Mesodermal cell (in vitro differentiated cells): ENCODE data around the gene ZNF610.

Source experiments
- H3K27ac ChIP-seq: 2 replicates; pipeline ENCODE4 v1.7.0; 2013; ENCODE audit warnings: mild to moderate bottlenecking, low read depth, low read length, moderate library complexity; ENCODE audit not compliant: severe bottlenecking
- H3K36me3 ChIP-seq: 2 replicates; pipeline ENCODE4 v1.7.1; 2013; ENCODE audit warnings: mild to moderate bottlenecking, low read length, moderate library complexity; ENCODE audit not compliant: control insufficient read depth, insufficient read depth
- H3K4me1 ChIP-seq: one replicate; pipeline ENCODE4 v1.7.1; 2013; ENCODE audit warnings: mild to moderate bottlenecking, low read length; ENCODE audit not compliant: insufficient read depth, control insufficient read depth, poor library complexity, severe bottlenecking
- H3K4me3 ChIP-seq: 2 replicates; pipeline ENCODE4 v1.7.0; 2013; ENCODE audit warnings: low read length, control low read depth, mild to moderate bottlenecking; ENCODE audit not compliant: insufficient read depth, poor library complexity, severe bottlenecking; ENCODE audit errors: extremely low read depth
- H3K9me3 ChIP-seq: 2 replicates; pipeline ENCODE4 v1.7.1; 2013; ENCODE audit warnings: mild to moderate bottlenecking, low read length, moderate library complexity; ENCODE audit not compliant: control insufficient read depth
- WGBS, 2 experiments: methylation state at CpG; one replicate each; pipeline ENCODE4 v1.1.5; 2013; ENCODE audit warnings: missing lambda C conversion rate in 2 of 2; ENCODE audit not compliant: insufficient coverage in 2 of 2; 5-methylcytosine and 5-hydroxymethylcytosine counted together

Gene ZNF610

DNA sequence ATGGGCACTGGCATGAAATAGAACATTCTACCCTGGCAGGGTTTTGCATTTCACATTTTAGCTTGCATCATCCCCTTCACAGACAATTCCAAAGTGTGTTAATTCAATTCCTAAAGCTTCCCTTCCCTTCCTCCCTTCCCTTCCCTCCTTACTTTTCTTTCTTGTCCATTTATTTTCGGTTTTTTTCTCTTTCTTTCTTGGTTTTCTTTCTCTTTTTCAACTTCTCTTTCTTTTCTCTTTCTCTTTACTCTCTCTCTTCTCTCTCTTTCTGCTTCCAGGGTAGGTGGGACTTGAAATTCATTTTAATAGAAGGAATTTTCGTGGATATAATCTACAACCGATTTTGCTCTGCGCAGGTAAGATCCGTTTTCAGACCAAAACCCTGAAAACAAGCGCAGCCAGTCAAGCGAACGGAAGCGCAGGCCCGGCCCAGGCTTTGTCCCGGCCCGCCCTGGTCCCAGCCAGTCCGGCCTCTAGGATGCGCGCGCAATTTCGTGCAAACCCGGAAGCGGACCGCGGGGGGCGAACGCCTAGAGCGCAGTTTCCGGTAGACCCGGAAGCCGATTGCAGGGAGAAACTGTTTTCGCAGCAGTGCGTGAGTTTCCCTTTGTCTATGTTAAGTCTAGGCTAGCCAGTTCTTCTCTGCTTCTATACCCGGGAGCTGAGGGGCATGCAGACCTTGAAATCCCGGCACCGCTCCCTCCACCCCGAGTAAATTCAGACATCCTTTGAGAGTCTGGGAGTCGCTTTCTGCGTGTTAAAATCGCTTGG is 61.5 kb downstream of the ZNF610 start, which contains the start of gene ZNF528:
ZNF528 (plus strand) TSS at position 540 of the 771 bp plus-strand sequence. CDS start 4,165 bp downstream, outside the sequence.
- Histone ChIP-seq H3K9me3 (peaks cover 52% of the 10 kb centered on the region), H3K27ac (no peak within 1 kb of the TSS)
- 85 to 87% methylated on average over 34 to 36 of the region's 36 CpGs for WGBS, 2 experiments

DNA sequence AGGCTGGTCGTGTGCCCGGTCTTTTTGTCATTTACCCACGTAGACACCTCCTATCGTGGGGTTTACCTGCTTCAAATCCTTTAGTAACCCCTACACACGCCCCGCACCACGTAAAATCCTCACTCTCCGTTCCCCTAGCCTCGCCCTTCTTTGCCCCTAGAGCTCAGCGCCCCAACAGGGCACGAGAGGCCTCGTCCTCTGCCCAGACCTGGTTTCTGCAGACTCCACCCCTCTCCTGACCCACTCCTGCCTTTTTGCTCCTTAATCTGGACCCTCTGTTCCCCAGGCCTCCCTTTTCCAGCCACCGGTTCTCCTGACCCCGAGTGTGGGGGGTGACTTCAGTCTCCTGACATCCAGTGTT is 62.0 kb downstream of the ZNF610 start:
- Histone ChIP-seq H3K27ac (no peak overlapping the region), H3K4me3 (no peak overlapping the region), H3K4me1 (no peaks in the 10 kb centered on the region), H3K9me3 (peaks cover 52% of the 10 kb centered on the region), H3K36me3 (no peaks in the 10 kb centered on the region)
- 78 to 80% methylated on average over 8 to 12 of the region's 14 CpGs for WGBS, 2 experiments

More for the DNA sequence above, 61.5 kb downstream of the ZNF610 start, which contains the start of gene ZNF528:
- no peaks in the 10 kb centered on the region for H3K36me3 ChIP-seq
- H3K4me3 ChIP-seq: no peak within 1 kb of the TSS
- H3K4me1 ChIP-seq: no peaks in the 10 kb centered on the region

DNA sequence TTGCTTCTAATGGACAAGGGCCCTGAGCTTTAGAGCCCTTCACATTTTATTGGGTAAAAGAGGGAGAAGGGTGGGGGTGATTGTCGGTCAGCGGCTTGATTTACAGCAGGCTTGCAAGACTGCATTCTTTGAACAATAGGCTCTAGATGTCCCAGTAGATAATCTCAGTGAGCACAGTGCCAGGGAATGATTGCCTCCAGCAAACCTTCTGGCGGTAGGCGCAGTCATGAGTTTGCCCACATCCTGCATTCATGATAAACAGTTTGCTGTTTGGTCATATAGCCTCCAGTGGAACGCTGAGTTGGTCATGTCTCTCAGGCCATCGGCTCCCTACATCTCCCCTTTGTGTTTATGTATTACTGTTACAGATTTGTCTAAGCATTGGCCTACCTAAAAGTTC is 74.2 kb downstream of the ZNF610 start:
- no peaks in the 10 kb centered on the region for H3K4me1 ChIP-seq
- no peaks in the 10 kb centered on the region for H3K36me3 ChIP-seq
- 88 to 91% methylated on average over 2 to 6 of the region's 6 CpGs for WGBS, 2 experiments
- peaks cover 42% of the 10 kb centered on the region for H3K9me3 ChIP-seq
- no peak overlapping the region for H3K4me3 ChIP-seq
- no peak overlapping the region for H3K27ac ChIP-seq

DNA sequence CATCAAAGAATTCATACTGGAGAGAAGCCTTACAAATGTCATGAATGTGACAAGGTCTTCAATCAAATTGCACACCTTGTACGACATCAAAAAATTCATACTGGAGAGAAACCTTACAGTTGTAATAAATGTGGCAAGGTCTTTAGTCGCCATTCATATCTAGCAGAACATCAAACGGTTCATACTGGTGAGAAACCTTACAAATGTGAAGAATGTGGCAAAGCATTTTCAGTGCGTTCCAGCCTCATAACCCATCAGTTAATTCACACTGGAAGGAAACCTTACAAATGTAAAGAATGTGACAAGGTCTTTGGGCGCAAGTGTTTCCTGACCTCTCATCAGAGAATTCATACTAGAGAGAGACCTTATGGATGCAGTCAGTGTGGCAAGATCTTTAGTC is 79.7 kb downstream of the ZNF610 start:
- WGBS, 2 experiments: 84% methylated on average over 2 of the region's 5 CpGs; no CpG with 5 or more reads in 1 of the 2 experiments
- Histone ChIP-seq H3K9me3 (peaks cover 60% of the 10 kb centered on the region), H3K27ac (no peak overlapping the region), H3K4me3 (no peak overlapping the region), H3K4me1 (no peaks in the 10 kb centered on the region), H3K36me3 (no peaks in the 10 kb centered on the region)
